Inflammatory macrophage treated with lipopolysaccharide for 1 hour (primary cell): ENCODE measurements around the gene SLC6A9.

ENCODE experiments used
- DNase-seq, 2 donors: peaks; one replicate each; pipeline ENCODE4 v3.0.0-alpha.2; 2020 to 2022

SLC6A9 gene

DNA sequence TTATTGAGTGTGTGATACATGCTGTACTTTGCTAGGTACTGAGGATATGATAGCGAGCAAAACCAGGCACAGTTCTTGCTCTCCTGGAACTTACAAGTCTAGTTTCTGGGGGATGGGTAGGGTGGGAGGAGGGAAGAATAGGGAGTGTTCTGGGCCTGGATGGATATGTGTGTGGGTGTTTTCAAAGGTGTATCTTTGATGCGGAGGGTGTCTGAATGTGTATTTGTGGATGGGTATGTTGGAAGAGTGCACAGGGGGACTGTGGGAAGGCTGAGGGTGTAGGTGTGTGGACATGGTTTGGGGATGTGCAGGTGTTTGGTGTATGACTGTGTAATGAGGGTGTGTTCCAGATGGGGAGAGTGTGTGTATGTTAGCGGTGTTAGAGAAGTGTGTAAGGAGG is 65.9 kb downstream of the SLC6A9 start:
- DNase-seq = no peak

DNA sequence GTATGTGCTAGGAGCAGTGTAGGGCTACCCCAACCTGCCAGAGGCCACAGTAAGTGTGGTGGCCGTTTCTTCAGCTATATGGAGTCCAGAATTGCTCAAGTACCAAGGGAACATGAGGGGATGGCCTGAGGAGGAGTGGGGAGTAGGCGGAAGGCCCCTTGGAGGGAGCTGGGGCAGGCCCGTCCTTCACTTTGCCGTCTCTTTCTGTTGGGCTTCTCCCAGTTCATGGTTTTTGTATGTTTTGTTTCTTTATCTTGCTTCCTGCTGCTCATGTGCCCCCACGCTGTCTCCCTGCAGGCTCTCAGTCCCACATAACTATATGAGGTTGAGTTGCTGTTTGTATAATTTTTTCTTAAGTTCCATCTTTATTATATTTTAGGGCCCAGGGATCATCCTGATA is 67.4 kb downstream of the SLC6A9 start:
- no peak for DNase-seq

GRCh38 chr1:43963006-43963405 is 68.3 kb downstream of the SLC6A9 start:
- DNase-seq = no peak

DNA sequence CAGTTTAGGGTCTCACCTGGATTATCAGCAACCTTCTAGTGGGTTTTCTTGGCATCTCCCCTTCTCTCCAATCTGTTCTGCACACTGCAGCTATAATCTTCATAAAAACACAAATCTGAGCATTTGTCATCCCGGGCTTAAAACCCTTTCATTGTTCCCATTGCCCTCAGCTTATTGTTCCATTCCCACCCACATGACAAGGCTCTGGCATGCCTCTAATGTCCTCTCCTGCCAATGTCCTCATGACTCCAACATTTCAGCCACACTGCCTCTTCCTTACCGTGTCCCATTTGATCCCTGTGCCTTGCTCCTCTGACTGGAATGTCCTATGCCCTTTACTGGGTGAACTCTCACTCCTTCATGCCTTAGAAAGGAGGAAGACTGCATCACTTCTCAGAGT is 68.9 kb downstream of the SLC6A9 start:
- DNase-seq = no peak

GRCh38 chr1:43961692-43962091 is 69.6 kb downstream of the SLC6A9 start:
- DNase-seq = no peak

DNA sequence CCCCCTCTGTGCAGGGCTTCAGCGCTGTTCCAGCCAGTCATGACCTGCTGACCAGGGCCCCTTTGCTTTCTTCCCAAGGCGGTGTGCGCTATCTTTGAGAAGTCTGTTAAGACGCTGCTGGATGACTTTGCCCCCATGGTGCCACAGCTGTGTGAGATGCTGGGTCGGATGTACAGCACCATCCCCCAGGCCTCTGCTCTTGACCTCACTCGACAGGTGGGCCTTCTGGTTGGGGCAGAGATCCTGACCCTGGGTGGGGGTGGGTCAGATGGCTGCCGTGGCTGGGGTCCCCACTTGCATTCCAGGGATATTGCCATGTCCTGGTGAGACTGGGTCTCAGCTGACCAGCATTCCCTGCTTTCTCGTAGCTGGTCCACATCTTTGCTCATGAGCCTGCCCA is 70.5 kb downstream of the SLC6A9 start:
- DNase-seq = no peak

GRCh38 chr1:43958351-43959255 is 72.7 kb downstream of the SLC6A9 start:
- DNase-seq = no peak

DNA sequence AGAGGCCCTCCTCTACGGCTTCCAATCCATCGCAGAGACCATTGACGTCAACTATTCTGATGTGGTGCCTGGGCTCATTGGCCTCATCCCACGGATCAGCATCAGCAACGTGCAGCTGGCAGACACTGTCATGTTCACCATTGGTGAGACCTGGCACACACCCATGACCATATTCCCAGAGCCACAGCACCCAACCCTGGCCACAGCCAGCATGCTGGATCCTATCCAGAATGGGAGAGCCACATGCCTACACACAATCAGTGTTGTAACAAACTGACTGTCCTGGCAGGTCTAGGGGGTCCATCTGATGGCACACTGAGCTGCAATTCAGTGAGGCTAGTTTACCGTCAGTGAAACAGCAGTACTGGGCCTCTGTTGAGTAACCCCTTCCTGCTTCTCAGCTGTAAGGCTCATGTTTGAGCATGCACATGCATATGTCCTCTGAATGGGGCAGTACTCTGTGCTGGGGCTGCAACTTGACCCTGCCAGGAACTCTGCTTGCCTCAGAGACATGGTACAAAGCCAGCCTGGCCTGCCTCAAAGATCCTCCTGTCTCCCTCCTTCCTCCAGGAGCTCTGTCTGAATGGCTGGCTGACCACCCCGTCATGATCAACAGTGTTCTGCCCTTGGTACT is 73.7 kb downstream of the SLC6A9 start:
- DNase-seq = no peak

DNA sequence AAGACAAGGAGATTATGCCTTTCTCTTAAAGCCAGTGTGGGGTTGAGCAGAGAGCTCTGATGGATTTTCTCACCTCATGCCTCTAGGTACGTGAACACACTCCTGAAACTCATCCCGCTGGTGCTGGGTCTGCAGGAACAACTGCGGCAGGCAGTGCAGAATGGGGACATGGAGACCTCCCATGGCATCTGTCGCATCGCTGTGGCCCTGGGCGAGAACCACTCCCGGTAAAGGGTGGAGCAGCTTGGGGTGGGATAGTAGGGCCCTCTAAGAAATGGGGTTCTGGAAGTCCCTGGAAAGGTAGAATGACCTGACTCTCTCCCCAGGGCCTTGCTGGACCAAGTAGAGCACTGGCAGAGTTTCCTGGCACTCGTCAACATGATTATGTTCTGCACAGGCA is 75.0 kb downstream of the SLC6A9 start:
- no peak for DNase-seq

DNA sequence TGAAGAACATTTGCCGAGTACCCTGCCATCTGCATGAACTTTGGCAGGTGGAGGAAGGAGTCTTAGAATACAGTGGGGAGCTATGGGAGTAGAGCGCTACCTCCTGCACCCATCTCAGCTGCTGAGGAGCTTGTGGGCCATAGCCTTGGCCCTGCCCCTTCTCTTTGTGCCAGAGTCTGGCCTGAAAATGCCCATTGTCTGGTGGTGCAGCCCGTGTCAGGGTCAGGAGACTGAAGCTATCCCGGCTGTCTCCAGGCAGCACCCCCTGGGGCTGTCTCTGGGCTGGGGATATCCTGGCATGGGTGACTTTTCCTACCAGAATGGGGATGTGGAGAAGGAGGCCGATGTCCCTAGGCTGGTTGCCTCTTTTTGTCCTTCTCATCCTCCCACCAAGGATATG is 77.2 kb downstream of the SLC6A9 start:
- no peak for DNase-seq

- no peak for DNase-seq
These were observed 77.9 kb downstream of the SLC6A9 start for GRCh38 chr1:43953361-43953760.

- no peak for DNase-seq
These were observed 78.4 kb downstream of the SLC6A9 start for GRCh38 chr1:43952731-43953346.

GRCh38 chr1:43951021-43951985 is 80.0 kb downstream of the SLC6A9 start:
- no peak for DNase-seq

- DNase-seq = no peak
These were observed 81.6 kb downstream of the SLC6A9 start for GRCh38 chr1:43949678-43950077.

DNA sequence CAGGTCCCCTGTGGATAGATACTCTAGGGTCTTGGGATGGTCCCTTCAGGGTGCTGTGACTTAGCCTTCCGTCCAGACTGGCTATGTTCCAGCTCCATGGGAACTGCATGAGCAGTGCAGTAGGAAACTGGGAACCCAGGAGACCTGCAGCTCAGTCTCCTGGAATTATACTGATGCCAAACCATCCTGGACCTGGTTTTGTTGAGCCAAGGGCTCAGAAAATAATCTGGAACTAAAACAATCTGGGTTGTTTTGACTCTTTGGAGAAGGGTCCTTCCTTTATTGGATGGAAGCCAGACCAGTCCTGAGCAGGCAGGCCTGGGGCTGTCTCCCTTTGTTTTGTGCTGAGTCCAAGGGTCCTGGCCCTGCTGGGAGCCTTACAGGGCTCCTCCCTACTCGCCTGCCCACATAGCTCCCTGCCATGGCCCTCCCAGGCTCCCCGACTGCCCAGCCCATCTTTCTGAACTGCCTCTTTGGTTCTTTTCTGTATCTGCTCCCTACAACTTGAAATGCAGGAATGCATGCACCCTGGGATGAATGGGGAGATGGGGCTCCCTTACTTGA is 83.3 kb downstream of the SLC6A9 start:
- DNase-seq = no peak

DNA sequence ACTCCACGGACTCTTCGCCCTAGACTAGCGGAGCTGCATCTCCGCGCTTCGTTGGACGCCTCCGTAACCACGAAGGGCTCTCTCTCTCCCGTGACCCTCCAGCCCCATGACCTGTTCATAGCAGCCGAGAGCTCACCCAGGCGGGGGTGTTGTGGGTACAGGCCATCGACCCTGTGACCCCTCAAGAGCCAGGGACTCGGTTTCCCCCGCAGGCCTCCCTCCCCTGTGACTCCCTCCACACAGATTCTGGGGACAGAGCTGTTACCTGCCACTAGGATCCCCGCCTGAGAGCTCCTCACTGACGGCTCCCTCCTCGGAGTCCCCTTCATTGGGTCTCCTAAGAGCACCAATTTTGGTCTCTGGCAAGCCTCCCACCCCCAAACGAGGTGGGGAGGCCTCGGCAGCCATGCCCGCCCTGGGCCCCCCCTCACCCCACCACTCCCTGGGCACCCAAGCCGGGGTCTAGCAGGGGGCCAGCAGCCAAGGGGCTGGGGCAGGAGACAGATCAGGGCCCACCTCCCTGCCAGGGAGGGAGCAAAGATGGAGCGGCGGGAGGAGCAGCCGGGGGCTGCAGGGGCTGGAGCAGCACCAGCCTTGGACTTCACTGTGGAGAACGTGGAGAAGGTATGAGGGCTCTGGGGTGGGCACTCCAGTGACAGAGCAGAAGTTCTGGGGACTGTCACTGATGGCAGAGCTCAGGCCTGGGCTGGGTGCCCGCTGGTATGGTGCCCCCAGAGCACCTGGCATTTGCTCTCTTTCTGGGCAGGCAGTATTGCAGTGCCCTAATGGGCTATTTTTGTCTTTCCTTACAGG is 84.0 kb downstream of the SLC6A9 start:
- no peak for DNase-seq
